GM18873 (cell line): Measurements from ENCODE around the gene PXN.
"Not testable (repeated sequence)": the region's sequence is repeated elsewhere in the genome, so short reads cannot be mapped to it uniquely, and the experiment has no call there.

Source experiments
- ATAC-seq: cut with Tn5 transposase; IDR thresholded peaks from one replicate; pipeline ENCODE4 v1.9.1; 2021; ENCODE audit warnings: mild to moderate bottlenecking, moderate library complexity, moderate number of reproducible peaks; ENCODE audit not compliant: unreplicated experiment, low FRiP score

PXN gene

GRCh38 chr12:120212301-120212700 lies 53.2 kb downstream of the PXN start:
- ATAC-seq: no peak

DNA sequence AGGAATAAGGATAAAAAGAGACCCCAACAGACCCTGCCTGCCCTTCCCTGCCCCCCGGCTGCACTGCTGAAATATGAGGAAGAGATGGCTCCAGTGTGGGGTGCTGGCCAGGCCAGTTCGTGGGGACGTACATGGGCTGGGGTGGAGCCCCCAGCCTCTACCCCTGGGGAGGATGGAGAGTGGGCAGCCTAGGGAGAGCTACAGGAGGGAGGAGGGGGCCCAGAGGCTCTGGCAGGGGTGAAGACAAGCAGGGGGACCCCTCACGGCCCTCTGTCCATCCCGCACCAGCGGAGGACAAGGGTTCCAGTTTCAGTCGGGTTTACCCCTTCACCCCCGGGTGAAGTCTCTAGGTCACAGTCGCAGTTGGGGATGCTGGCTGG lies 53.6 kb downstream of the PXN start:
- no peak for ATAC-seq

DNA sequence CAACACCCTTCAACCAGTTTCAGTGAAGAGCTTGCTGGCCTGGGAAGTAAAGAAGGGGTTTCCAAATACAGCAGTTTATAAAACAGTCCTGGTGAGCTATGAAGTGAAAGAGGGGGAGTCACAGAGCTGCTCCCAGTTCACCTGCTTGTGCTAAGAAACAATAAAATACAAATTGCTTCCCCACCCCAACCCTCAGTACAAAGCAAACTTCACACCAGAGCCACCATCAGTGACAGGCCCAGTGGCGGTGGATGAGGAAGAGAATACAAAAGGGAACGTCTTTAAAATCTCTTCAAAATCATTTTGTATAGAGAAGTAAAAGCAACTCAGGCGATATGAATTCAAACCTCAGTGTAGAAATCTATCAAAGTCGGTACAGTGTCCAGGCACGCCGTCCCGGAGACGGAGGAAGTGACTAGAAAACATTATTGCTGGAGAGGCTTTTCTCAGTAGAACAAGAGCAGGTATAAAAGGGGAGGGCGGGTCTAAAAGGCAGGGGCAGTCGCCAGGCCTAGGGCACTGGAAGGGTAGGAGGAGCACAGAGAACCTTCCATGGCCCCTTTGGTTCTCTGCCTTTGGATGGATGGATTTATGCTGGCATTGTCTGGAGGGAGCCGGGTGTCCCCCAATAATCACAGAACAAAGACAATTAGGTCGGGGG lies 54.2 kb downstream of the PXN start:
- no peak for ATAC-seq

DNA sequence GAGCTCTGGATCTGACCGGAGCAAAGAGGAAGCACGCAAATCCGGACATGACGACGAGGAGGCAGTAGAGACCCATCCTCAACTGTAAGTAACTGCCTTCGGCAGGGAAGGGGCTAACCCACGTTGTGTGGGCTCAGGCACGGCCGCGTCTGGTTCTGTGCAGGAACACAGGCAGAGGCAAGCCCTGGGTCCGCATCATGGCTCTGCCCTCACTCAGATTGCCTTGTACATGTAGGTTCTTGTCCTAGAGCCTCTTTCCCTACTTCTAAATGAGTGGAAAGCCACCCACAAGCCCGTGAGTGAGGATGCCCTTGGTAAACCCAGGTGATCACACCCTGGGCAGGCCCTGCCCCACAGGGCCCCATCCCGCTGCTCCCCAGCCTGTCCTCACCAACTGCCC lies 55.7 kb downstream of the PXN start:
- no peak for ATAC-seq

GRCh38 chr12:120207227-120207626 lies 58.3 kb downstream of the PXN start:
- no peak for ATAC-seq

GRCh38 chr12:120206781-120207180 lies 58.7 kb downstream of the PXN start:
- not testable (repeated sequence) for ATAC-seq

DNA sequence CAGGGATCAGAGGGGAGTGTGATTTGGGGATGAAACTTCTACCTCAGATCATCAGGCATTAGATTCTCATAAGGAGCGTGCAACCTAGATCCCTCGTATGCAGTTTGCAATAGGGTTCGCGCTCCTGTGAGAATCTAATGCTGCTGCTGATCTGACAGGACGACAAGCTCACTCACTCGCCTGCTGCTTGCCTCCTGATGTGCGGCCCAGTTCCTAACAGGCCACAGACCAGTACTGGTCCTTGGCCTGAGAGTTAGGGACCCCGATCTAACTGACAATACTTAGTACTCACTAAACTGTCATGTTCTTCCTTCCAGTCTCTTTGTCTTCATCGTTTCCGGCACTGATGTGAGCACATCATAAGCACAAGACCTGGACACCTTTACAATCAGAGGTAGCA lies 59.3 kb downstream of the PXN start:
- ATAC-seq: no peak

GRCh38 chr12:120204171-120204570 lies 61.4 kb downstream of the PXN start:
- ATAC-seq: no peak

GRCh38 chr12:120200364-120200800 lies 65.1 kb downstream of the PXN start:
- no peak for ATAC-seq

- no peak for ATAC-seq
These were observed 65.8 kb downstream of the PXN start for GRCh38 chr12:120199595-120200306.

DNA sequence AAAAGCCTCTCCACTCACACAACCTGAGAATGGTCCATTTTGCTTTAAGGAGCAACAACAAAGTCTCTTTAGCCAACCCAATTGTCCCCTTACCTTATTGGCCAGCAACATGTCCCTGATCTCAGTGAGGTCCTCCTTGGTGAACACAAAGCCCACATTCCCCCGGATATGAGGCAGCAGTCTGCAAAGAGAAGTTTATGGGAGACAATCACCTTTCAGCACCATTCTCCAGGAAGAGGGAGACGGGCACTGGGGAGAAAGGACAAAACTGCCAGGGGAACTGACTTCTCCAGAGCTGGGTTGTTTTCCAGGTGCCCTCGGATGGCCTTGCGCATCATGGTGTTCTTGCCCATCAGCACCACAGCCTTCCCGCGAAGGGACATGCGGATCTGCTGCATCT lies 66.5 kb downstream of the PXN start:
- no peak for ATAC-seq

GRCh38 chr12:120197542-120197887 lies 68.0 kb downstream of the PXN start:
- no peak for ATAC-seq

- not testable (repeated sequence) for ATAC-seq
These were observed 68.6 kb downstream of the PXN start for GRCh38 chr12:120196817-120197541.

GRCh38 chr12:120196363-120196762 lies 69.2 kb downstream of the PXN start:
- no peak for ATAC-seq

DNA sequence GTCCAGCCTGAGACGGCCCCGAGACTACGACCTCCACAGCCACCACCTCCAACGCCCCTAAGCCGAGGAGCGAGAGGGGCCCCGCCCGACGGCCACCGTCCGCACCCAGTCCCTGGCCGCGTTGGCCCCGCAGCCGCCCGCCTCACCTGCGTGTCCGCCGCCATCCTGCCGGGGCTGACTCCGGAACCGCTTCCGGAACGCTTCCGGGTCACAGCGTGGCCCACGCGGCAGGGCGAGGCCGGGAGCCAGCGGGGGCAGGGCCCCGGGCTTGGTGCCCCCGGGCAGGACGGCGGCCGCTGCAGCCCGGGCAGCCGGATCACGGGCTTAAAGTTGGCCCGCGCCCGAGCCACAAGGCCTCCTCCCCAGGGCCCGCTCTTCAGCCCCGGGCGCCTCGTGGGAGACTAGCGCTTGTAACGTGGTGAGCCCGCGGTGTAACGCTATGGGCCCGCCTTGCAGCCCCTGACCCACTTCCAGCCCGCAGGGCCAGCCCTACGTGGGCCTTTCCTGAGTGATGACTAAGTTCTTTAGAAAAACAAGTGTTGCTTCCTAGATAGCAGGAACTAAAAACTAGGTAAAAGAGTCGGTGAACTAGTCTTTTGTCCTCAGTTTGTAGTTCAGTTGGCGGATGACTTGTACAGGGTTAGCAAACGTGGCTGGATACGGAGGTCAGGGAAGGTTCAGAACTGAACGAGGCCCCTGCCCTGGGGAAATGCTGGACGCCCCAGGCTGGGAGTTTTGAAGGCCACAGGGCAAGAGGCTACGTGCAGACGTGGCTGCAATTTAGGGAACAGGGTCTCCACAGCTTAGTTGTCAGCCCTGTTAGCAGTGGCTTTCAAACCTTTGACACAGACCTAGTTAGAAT lies 70.8 kb downstream of the PXN start, which contains the start of gene GCN1:
TSS of gene GCN1 (minus strand) at position 182 of the 862 bp plus-strand sequence. CDS start at position 164, 18 bp downstream.
- peak; percentile 38 for ATAC-seq

GRCh38 chr12:120194226-120194533 lies 71.3 kb downstream of the PXN start:
- ATAC-seq: peak; percentile 26

- ATAC-seq: not testable (repeated sequence)
These were observed 72.2 kb downstream of the PXN start for GRCh38 chr12:120193286-120193685.

DNA sequence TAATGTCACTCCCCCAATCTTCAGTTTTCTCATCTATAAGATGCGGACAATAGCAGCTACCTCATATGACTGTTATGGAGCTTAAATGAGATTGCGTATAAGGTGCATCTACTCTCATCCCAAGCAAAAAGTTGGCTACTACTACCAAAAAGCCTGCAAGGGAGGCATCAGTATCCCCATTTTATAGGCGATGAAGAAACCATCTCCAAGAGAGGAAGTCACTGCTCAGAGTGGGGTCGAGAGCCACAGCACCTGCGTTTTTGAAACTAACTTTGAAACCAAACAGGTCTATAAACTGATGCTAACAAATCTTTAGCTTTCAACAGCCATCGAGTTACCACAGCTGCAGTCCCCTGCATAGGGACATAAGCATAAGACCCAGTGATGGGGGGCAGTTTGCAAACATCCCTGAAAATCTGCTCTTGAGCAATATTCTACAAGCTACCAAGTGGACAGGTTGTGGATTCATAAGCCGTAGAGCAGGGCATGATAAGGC lies 74.5 kb downstream of the PXN start:
- ATAC-seq: no peak

DNA sequence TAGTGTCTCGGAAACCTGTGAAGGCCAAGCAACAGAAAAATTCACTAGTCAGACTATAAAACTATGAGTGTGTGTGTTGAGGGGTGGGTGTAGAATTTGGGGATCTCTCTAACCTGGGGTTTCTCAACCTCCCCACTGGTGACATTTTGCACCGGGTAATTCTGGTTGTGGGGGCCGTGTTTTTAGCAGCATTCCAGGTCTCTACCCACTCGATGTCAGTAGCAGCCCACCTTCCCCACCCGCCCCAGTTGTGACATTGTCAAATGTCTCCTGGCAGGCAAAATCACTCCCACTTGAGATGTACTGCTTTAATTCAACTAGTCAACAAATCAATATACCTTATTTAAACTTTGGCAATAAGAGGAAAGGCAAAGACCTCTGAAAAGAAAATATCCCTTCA lies 75.1 kb downstream of the PXN start:
- no peak for ATAC-seq

GRCh38 chr12:120186654-120187053 lies 78.9 kb downstream of the PXN start:
- no peak for ATAC-seq

GRCh38 chr12:120183211-120183631 lies 82.3 kb downstream of the PXN start:
- no peak for ATAC-seq
